Loucy (cell line): ENCODE data around the gene ANKRD23.

Experiments
- EZH2phosphoT487 ChIP-seq: fragments of 200-600 bp; IDR thresholded peaks from 2 replicates; pipeline ENCODE4 v1.6.1; 2018; ENCODE audit warnings: antibody characterized with exemption, mild to moderate bottlenecking, moderate library complexity, borderline replicate concordance
- TF ChIP-seq, protein P1 (sequence below): fragments of 200-600 bp; sonication (generic); conservative IDR thresholded peaks from 2 replicates; pipeline ENCODE4 v1.5.1; 2014; ENCODE audit warnings: mild to moderate bottlenecking, antibody characterized with exemption, low read length

- TF ChIP-seq, protein P1, sequence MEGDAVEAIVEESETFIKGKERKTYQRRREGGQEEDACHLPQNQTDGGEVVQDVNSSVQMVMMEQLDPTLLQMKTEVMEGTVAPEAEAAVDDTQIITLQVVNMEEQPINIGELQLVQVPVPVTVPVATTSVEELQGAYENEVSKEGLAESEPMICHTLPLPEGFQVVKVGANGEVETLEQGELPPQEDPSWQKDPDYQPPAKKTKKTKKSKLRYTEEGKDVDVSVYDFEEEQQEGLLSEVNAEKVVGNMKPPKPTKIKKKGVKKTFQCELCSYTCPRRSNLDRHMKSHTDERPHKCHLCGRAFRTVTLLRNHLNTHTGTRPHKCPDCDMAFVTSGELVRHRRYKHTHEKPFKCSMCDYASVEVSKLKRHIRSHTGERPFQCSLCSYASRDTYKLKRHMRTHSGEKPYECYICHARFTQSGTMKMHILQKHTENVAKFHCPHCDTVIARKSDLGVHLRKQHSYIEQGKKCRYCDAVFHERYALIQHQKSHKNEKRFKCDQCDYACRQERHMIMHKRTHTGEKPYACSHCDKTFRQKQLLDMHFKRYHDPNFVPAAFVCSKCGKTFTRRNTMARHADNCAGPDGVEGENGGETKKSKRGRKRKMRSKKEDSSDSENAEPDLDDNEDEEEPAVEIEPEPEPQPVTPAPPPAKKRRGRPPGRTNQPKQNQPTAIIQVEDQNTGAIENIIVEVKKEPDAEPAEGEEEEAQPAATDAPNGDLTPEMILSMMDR, result no peak
- TF ChIP-seq EZH2phosphoT487, result no peak
These were observed 55.2 kb downstream of the ANKRD23 start for GRCh38 chr2:96788442-96789244.
